Measurements from ENCODE around the gene TMEM203.
"Not testable (repeated sequence)": the region's sequence is repeated elsewhere in the genome, so short reads cannot be mapped to it uniquely, and the experiment has no call there.

Gene TMEM203

GRCh38 chr9:137205126-137206069 is at the start of gene TMEM203, which contains the start of gene NDOR1:
Gene TMEM203, minus strand, starts transcription at chr9:137205648. Its CDS starts 234 bp downstream, at chr9:137205414.
Gene NDOR1, plus strand, starts transcription at chr9:137205700. Its CDS starts 78 bp downstream, at chr9:137205778.
- peak; percentile 93 for DNase-seq (ENCODE audit: low read depth)

GRCh38 chr9:137254624-137255447 is 49.4 kb upstream of the TMEM203 start, which contains the start of gene NELFB:
Gene NELFB, plus strand, starts transcription at chr9:137255327.
- peak; percentile 95 for DNase-seq (ENCODE audit: low read depth)

- DNase-seq (ENCODE audit: low read depth): no peak
Observed at GRCh38 chr9:137253717-137254623, 48.5 kb upstream of the TMEM203 start.

GRCh38 chr9:137252555-137253506 is 47.4 kb upstream of the TMEM203 start:
- DNase-seq (ENCODE audit: low read depth): no peak

GRCh38 chr9:137251490-137252268 is 46.2 kb upstream of the TMEM203 start:
- no peak for DNase-seq (ENCODE audit: low read depth)

GRCh38 chr9:137251194-137251461 is 45.7 kb upstream of the TMEM203 start, which contains the start of gene STPG3:
Gene STPG3, plus strand, starts transcription at chr9:137251286. Its CDS starts 1 bp downstream, at chr9:137251287.
- no peak for DNase-seq (ENCODE audit: low read depth)

- no peak for DNase-seq (ENCODE audit: low read depth)
Observed at GRCh38 chr9:137250329-137251193, 45.1 kb upstream of the TMEM203 start.

GRCh38 chr9:137247916-137248175 is 42.4 kb upstream of the TMEM203 start:
- no peak for DNase-seq (ENCODE audit: low read depth)

GRCh38 chr9:137247135-137247915 is 41.9 kb upstream of the TMEM203 start:
- no peak for DNase-seq (ENCODE audit: low read depth)

- DNase-seq (ENCODE audit: low read depth): no peak
Observed at GRCh38 chr9:137245450-137246421, 40.3 kb upstream of the TMEM203 start.

GRCh38 chr9:137244486-137245449 is 39.3 kb upstream of the TMEM203 start:
- DNase-seq (ENCODE audit: low read depth): no peak

- DNase-seq (ENCODE audit: low read depth): no peak
Observed at GRCh38 chr9:137243626-137244485, 38.4 kb upstream of the TMEM203 start.

- DNase-seq (ENCODE audit: low read depth): not testable (repeated sequence)
Observed at GRCh38 chr9:137243266-137243625, 37.8 kb upstream of the TMEM203 start.

- DNase-seq (ENCODE audit: low read depth): no peak
Observed at GRCh38 chr9:137242269-137243203, 37.1 kb upstream of the TMEM203 start.

Measured in activated T-helper 9 cell treated with anti-CD3 and anti-CD28 coated beads, Interleukin-2, amount 50 U/mL, for 16 hours (primary cell).